DMS153 treated with DMSO at 0.1 percent for 48 hours (cell line): ENCODE measurements around the gene ZNF599.

ENCODE experiments used
- DNase-seq: peaks from one replicate; lab custom pipeline; 2025; ENCODE audit not compliant: unreplicated experiment; lab: John Stamatoyannopoulos, UW

ZNF599 gene

DNA sequence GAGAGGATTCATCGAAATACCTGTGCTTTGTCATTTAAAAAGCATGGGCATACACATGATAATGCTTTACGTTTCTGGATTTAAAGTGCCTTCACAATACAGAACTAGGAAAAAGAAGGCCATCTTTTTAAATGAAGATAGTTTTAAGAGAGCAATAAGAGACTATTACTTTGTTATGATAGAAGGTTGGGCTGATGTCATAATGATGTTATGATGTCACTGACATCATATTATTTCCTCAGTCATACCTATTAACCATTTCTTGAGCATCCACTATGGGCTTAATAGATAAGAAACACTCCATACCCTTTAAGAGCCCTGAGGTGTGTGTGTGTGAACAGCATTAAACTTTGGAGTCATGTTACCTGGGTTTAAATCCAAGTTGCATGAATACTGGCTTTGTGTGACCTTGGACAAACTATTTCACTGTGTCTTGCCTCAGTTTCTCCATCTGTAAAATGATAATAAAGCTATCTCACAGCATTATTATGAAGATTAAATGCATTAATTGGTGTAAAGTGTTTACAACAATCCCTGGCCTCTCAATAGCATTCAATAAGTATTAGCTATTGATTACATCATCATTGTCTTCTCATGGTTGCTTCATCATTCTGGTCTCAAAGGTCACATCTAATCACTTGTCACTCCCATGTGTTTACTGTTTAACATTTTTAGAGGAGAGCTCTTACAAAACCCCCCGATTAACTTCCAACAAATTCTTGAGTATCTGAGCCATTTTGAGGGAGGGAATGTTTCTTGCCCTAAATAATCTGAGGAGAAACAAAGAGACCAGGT is 27.9 kb downstream of the ZNF599 start:
- no peak for DNase-seq

DNA sequence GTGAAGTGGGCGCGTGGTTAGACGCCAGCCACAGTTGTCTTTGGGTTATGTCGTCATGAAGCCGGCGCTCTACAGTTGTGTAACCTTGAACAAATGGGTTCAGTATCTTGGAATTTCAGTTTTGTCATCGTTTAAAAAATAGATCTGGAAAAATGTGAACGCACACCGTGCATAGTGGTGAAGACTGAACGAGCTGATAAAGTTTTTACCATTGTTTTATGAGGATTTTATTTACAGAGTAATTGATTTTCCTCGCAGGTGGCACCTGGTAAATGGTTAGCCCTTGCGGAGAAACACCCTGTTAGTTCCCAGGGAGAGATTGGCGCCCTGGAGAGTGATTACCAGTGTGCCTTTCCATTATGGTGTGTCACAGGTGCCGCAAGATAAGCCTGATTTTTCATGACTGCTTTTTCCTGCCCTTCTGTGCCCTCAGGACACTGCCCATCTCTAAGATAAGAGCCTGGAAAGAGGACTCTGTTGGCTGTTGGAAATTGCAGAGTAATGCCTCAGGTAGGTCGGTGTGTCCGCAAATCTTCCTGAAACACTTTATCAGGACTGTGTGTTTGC is 38.4 kb downstream of the ZNF599 start:
- peak; percentile 44 for DNase-seq

DNA sequence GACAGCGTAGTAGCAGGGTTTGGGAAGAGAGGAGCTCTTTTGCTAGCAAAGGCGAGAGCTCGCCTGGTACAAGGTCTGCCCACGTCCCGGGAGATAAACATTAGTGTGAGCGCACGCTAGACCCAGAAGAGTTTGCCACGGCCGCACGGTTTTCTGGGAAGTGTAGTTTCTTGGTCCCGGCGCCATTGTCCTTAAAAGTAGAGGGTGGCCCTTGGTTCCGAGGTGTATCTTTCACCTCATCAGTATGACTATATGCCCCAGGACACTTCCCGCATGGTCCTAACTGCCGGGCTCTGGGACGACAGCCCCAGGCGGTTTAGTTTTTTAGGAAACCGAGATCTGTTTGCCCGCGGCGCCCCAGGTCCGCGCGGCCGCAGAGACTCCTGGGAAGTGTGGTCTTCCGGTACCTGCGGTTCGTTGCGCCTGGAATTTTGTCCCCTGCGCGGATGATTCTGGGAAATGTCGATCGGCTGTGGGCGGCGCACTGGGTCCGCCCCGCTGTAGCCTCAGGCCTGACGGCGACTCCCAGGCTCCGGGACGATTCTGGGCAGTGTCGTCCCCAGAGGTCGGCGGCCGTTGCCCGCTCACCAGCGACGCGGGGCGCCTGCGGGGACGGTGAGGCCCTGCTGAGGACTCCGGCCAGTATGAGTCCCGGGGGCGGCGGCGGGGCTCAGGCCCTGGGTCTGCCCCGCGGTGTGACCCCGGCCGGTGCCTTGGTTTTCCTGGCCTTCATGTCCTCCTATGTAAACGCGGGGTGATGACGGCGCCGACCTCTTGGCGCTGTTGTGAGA is 39.1 kb downstream of the ZNF599 start, which contains the start of gene ZNF181:
TSS of gene ZNF181 (plus strand) at position 498 of the 791 bp plus-strand sequence. CDS start 795 bp downstream, outside the sequence.
- peak; percentile 90 for DNase-seq

DNA sequence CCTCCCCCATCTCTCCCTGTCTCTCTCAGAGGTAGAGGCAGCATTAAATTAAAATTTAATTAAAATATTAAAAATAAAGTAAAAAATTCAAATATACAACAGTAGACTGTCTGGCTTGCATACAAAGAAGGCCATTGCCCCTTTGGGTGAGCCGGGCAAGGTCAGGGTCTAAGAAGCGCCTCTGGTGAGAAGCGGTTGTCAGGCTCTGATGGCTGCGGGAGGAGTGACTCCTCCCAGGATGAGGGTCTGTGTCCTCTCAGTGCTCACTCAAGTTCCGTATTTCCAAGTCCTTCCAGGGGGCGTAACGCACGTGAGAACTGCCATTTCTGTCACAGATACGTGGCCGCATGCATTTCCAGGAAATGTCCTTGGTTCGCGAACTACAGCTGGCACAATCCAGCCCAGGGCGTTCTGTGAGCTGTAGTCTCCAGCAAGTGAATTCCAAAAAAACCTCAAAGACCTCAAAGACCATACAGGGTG is 39.7 kb downstream of the ZNF599 start:
- DNase-seq = peak; percentile 65

DNA sequence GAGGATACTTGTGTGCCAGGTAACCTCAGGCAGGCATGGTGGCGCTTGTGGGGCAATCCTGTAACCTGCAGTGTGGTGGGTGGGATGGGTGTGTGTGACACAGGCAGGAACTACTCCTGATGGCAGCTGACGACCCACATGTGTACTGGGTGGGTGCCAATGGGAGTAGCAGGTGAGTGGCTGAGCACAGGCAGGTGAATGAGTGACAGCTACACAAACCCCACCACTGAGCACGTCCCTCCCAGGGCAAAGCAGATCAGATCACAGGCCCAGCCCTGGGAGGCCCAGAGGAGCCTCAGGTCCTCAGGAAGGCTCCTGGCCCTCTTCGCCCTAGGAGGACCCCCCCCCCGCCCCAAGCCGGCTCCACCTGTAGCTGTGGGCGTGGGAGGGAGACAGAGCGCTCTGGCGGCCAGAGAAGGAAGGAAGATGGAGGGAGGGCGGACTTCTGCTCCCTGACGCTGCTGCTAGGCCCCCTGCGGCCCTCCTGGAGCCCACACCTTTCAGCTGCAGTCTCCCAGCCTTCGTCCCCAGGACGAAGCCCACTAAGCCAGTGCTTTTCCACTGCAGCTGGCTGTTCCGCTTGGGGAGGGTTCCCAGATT is 40.3 kb downstream of the ZNF599 start:
- DNase-seq = no peak

DNA sequence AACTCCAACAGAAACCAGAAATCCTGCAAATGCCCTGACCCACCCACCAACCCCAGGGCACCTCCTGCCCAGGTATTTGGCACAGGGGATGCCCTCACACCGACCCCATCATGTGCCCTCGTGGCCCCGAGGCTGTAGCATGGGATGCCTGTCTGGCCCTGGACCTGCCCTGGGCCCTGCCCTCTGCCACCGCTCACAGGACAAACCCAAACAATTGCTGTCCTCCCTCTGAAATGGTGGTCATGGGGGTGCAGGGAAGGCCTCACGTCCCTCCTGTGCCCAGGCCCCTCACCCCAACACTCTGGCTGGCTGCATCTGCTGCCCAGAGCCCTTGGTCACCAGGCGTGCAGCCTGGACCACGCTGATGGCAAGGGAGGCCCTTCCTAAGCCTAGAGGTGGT is 41.1 kb downstream of the ZNF599 start:
- no peak for DNase-seq

DNA sequence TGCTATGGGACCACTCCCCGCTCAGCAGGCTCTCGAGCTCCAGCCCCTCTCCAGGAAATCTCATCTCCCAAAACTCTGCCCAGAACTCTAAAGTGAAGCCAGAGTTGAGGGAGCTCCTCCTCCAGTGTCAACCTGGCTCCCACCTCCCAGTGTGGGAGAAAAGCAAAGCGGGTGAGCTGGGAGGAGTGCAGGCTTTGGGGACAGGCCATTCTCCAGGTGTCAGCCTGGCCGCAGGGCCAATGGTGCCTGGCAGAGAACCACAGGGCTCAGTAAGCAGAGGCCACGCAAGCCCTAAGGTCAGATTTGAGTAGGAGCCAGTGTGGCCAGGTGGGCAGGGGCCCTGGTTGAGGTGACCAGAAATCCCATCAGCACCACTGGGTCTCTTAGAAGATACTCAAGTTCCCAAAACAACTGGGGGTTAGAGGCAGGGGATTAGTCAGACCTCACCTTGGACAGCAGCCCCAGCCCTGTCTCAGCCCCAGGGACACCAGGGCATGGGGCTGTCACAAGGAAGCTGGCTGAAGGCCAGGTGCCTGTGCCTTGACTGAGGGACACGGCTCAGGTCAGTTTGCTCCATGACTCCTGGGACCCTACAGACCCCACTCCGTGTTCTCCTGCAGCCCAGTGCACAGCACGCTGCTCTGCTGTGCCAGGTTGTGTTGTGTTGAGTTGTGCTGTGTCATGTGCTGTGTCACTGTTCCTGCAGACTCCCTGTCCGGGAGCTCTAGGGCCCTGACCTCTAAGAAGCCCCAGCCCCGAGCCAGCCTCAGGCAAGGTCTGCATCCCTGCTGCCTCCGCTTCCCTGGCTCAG is 41.8 kb downstream of the ZNF599 start:
- DNase-seq = no peak

DNA sequence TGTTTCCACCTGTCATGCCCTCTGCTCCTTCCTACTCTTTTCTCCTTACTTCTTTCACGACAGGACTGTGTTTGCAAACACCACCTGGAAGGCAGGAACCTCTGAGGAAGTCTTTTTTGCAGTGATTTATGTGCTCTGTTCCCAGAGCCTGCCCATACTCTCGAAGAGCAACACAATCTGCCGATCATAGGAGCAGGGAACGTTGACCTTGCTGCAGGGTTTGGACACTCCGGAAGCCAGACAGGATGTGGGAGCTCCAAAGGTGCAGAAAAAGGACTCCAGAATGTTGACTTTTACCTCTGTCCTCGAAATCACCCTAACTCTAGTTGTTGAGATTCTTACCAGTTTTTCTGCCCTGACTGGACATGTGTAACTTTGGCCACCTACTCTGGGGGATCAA is 47.6 kb downstream of the ZNF599 start:
- DNase-seq = no peak

DNA sequence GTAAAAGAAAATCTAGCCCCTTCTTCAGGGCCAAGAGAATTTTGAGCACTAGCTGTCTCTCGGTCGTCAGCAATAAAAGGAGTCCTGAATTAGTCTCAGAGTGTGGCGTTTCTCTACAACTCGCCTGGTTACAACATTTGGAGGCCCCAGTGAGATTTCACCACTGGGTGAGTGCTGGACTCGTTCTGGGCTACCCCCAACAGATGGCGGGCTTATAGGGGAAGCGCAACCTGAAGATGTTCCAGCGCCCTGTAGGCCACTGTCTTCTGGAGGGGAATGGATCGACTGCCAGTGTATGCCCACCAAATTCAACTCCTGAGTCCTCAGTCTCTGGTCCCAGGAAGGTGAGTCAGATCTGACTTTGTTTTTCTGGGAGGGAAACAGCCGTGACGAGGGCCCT is 50.7 kb downstream of the ZNF599 start:
- no peak for DNase-seq

DNA sequence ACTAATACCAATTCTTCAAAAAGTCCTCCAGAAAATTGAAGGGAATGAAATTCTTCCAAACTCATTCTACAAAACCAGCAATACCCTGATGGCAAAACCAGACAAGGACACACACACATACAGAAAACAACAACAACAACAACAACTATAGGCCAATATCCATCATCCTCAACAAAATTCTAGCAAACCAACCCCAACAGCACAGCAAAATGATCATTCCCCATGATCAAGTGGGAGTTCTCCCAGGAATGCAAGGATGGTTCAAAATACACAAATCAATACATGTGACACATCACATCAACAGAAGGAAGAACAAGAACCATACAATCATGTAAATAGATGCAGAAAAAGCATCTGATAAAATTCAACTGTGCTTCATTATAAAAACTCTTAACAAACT is 57.7 kb downstream of the ZNF599 start:
- no peak for DNase-seq

DNA sequence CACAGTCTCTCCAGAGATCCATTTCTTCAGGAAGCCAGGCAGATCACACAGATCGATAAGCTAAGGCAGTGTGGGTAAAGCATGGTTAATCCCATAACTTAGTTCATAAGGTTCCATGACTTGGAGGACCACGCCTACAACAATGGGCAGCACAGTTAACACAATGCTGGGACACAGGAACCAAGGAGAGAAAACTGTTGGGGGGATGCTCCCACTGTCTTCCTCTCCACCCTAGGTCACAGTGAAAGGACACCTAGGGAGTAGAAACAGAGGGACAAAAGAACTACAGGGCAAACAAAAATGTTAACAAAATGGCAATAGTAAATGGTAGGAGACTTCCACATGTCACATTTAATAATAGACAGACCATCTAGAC is 59.8 kb downstream of the ZNF599 start:
- no peak for DNase-seq

DNA sequence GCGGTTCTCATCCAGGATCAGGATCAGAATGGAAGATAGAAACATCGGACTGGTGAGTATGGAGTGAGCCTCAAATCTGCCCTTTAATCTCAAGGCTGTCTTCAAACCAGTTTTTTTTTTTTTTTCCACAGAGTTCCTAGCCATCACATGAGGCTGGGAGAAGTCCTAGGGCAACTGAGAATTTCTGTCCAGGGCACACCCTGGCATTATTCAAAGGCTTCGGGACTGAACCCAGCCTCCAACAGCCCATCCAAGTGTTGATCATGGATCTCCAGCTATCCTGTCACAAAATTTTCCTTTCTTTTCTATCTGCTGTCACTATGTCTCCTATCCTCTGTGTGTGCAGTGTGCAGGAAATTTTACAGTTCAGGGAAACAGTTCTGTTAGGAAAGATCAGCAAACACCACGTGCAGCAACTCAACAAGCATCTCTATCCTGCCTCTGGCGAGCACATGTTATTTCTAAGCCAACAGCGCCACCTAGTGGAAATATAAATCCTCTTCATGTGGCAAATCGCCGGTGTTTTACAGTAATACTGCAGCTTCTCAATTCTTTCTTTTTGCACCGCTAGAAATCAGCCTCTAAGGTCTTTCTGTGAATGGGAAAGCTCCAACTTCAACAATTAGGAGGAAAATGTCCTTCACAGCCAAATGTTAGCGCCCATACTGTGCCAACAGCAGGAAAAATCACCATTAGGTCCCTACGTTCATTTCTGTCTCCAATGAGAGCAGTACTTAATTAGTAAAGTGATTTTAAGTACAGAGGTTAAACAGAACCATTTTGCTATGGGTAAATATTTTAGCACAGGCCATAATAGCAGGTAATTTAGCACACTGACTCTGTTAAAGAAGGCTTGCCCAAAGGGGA is 60.4 kb downstream of the ZNF599 start:
- DNase-seq = peak; percentile 70

DNA sequence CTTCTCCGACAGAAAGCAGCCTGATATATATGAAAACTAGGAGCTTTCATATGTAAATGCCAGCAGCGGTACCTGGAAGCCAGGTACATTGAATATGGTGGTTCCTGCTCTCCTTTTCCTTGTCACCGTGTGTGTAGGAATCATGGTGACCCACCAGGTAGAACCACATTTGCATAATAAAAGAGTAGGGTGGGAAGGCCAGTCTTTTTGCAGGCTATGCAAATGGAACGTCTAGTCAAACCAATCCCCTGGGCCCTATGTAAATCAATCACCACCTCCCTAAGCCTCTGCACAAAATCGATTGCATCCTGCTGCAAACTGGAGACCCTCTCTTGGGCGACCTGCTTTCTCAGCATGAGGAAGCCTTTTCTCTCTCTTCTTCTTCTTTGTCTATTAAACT is 61.1 kb downstream of the ZNF599 start:
- no peak for DNase-seq
